Vagina (tissue), 2 donors: Measurements from ENCODE around the gene BTBD10. TPM values are rescaled to one million over a fixed set of nuclear protein-coding genes. Genes with fewer than 3 reads are reported as not detected.

ENCODE experiments used
- DNase-seq, 2 donors: peaks; one replicate each; pipeline ENCODE4 v3.0.0-alpha.2; 2017; ENCODE audit errors: extremely low spot score in 2 of 2
- H3K27ac ChIP-seq: fragments of 200-600 bp; sonication (generic); one replicate; pipeline ENCODE4 v1.5.1; 2019
- H3K27me3 ChIP-seq: fragments of 200-600 bp; sonication (generic); one replicate; pipeline ENCODE4 v1.5.1; 2019
- H3K36me3 ChIP-seq, 2 donors: fragments of 200-600 bp; sonication (generic); one replicate each; pipeline ENCODE4 v1.5.1; 2017 to 2019
- H3K4me1 ChIP-seq: fragments of 200-600 bp; sonication (generic); one replicate; pipeline ENCODE4 v1.5.1; 2019
- H3K4me3 ChIP-seq, 2 donors: fragments of 200-600 bp; sonication (generic); 1 replicate in 1 of 2; 2 replicates in 1 of 2; pipeline ENCODE4 v1.5.1; 2016 to 2019
- H3K9me3 ChIP-seq: fragments of 200-600 bp; sonication (generic); one replicate; pipeline ENCODE4 v1.5.1; 2019
- POLR2A ChIP-seq, 2 donors: fragments of 450-650 bp; IDR thresholded peaks; one replicate each; pipeline ENCODE4 v1.6.1; 2017; ENCODE audit warnings: antibody characterized with exemption in 2 of 2, mild to moderate bottlenecking in 2 of 2, moderate library complexity in 2 of 2
- POLR2AphosphoS5 ChIP-seq, 2 donors: sonication (generic); formaldehyde crosslinking; IDR thresholded peaks; one replicate each; pipeline ENCODE4 v1.9.0; 2017; ENCODE audit warnings: antibody characterized with exemption in 2 of 2, mild to moderate bottlenecking in 2 of 2, low read depth in 1 of 2; ENCODE audit not compliant: insufficient read depth in 1 of 2
- intact Hi-C: fragments of 100-400 bp; cut with DNase I; formaldehyde crosslinking; loops from one replicate; pipeline ENCODE4 v1.15.1; 2023
- total RNA-seq: library from RNA; depleted of rRNA; stranded (reverse); fragments of >200 nt; gene quantifications from one replicate; pipeline ENCODE4 v1.2.3, GENCODE V29; 2016
- TF ChIP-seq, protein P1 (sequence below), 3 experiments: fragments of 450-650 bp in 2 of 3; fragments of 200-600 bp in 1 of 3; sonication (generic) in 1 of 3; IDR thresholded peaks; one replicate each; pipeline ENCODE4 v1.5.1; 2017 to 2019; ENCODE audit warnings: antibody characterized with exemption in 3 of 3, mild to moderate bottlenecking in 2 of 3, moderate library complexity in 2 of 3

BTBD10 gene
- total RNA-seq, 1 donor from 2014 or later, result 29.2 TPM

- TF ChIP-seq POLR2A (IDR thresholded peaks at IDR 0.05) (no peak), POLR2AphosphoS5 (IDR thresholded peaks at IDR 0.05; ENCODE audit: insufficient read depth in 1 of 2, low read depth in 1 of 2) (no peak)
- TF ChIP-seq, protein P1, sequence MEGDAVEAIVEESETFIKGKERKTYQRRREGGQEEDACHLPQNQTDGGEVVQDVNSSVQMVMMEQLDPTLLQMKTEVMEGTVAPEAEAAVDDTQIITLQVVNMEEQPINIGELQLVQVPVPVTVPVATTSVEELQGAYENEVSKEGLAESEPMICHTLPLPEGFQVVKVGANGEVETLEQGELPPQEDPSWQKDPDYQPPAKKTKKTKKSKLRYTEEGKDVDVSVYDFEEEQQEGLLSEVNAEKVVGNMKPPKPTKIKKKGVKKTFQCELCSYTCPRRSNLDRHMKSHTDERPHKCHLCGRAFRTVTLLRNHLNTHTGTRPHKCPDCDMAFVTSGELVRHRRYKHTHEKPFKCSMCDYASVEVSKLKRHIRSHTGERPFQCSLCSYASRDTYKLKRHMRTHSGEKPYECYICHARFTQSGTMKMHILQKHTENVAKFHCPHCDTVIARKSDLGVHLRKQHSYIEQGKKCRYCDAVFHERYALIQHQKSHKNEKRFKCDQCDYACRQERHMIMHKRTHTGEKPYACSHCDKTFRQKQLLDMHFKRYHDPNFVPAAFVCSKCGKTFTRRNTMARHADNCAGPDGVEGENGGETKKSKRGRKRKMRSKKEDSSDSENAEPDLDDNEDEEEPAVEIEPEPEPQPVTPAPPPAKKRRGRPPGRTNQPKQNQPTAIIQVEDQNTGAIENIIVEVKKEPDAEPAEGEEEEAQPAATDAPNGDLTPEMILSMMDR (IDR thresholded peaks at IDR 0.05), result no peak
- Histone ChIP-seq H3K9me3 (no peaks in the 10 kb centered on the region), H3K4me1 (no peaks in the 10 kb centered on the region), H3K27me3 (no peaks in the 10 kb centered on the region), H3K36me3 (no peaks in the 10 kb centered on the region), H3K27ac (no peak overlapping the region), H3K4me3 (no peak overlapping the region)
- DNase-seq, result no peak
- intact Hi-C loops, result no loop called here
Observed at GRCh38 chr11:13433437-13433836, 29.6 kb downstream of the BTBD10 start.

DNA sequence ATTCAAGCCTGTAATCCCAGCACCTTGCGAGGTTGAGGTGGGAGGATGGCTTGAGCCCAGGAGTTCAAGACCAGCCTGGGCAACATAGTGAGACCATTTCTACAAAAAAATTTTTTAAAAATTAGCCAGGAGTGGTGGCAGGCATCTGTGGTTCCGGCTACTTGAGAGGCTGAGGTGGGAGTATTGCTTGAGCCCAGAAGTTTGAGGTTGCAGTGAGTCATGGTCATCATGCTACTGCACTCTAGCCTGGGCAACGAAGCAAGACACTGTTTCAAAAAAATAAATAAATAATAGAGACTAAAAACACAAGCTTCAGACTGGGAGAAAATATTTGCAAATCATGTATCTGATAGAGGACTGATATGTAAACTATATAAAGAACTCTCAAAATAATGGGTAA lies 33.2 kb downstream of the BTBD10 start:
- no peak for DNase-seq
- no peak overlapping the region for H3K27ac ChIP-seq
- TF ChIP-seq, protein P1 (IDR thresholded peaks at IDR 0.05), result no peak
- TF ChIP-seq POLR2AphosphoS5 (IDR thresholded peaks at IDR 0.05; ENCODE audit: insufficient read depth in 1 of 2, low read depth in 1 of 2) (no peak), POLR2A (IDR thresholded peaks at IDR 0.05) (no peak)
- intact Hi-C loops, result no loop called here
- H3K36me3 ChIP-seq, result no peaks in the 10 kb centered on the region
- no peak overlapping the region for H3K4me3 ChIP-seq
- no peaks in the 10 kb centered on the region for H3K27me3 ChIP-seq
- H3K4me1 ChIP-seq, result no peaks in the 10 kb centered on the region
- H3K9me3 ChIP-seq, result no peaks in the 10 kb centered on the region

- TF ChIP-seq POLR2AphosphoS5 (IDR thresholded peaks at IDR 0.05; ENCODE audit: insufficient read depth in 1 of 2, low read depth in 1 of 2) (no peak), POLR2A (IDR thresholded peaks at IDR 0.05) (no peak)
- TF ChIP-seq, protein P1 (IDR thresholded peaks at IDR 0.05), result no peak
Observed at GRCh38 chr11:13429288-13429687, 33.7 kb downstream of the BTBD10 start.

DNA sequence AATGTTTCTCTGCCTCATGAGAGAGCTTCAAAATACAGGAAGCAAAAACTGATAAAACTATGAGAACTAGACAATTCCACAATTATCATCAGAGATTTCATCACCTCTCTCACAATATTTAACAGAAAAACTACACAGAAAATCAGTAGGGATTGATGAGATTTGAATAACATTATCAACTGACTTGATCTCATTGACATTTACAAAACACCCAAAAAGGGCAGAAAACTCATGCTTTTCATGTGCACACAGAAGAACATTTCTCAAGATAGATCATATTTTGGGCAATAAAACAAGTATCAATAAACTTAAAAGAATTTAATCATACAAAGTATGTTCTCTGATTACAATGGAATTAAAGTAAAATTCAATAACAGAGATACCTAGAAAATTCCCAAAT lies 35.6 kb downstream of the BTBD10 start:
- Histone ChIP-seq H3K9me3 (no peaks in the 10 kb centered on the region), H3K4me1 (no peaks in the 10 kb centered on the region), H3K27me3 (no peaks in the 10 kb centered on the region), H3K27ac (no peak overlapping the region), H3K4me3 (no peak overlapping the region), H3K36me3 (no peaks in the 10 kb centered on the region)
- TF ChIP-seq, protein P1 (IDR thresholded peaks at IDR 0.05), result no peak
- TF ChIP-seq POLR2AphosphoS5 (IDR thresholded peaks at IDR 0.05; ENCODE audit: insufficient read depth in 1 of 2, low read depth in 1 of 2) (no peak), POLR2A (IDR thresholded peaks at IDR 0.05) (no peak)
- DNase-seq, result no peak
- intact Hi-C loops, result no loop called here

More at GRCh38 chr11:13429288-13429687, 33.7 kb downstream of the BTBD10 start:
- Histone ChIP-seq H3K4me1 (no peaks in the 10 kb centered on the region), H3K27ac (no peak overlapping the region), H3K9me3 (no peaks in the 10 kb centered on the region), H3K27me3 (no peaks in the 10 kb centered on the region), H3K4me3 (no peak overlapping the region), H3K36me3 (no peaks in the 10 kb centered on the region)
- intact Hi-C loops, result no loop called here
- no peak for DNase-seq

DNA sequence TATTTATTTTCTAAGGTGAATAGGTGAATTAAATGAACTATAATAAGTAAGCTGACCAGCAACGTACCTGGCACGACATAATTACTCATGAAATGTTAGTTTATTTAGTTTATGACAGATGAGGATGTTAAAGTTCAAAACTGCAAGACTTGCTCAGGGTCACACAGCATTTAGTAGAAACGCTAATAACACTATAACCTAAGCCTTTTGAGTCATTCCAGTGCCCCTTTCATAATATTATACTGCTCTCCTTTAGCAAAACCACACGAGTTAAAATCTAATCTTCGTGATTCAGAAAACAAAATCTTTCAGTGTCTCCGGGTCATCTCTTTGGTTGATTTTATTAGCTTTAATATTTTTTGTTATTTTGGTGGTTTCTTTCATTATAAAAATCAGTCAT lies 39.6 kb downstream of the BTBD10 start:
- Histone ChIP-seq H3K36me3 (peaks cover 0 to 5% of the 10 kb centered on the region in 2 donors), H3K27me3 (no peaks in the 10 kb centered on the region), H3K4me3 (no peak overlapping the region), H3K27ac (no peak overlapping the region), H3K9me3 (no peaks in the 10 kb centered on the region), H3K4me1 (no peaks in the 10 kb centered on the region)
- TF ChIP-seq, protein P1 (IDR thresholded peaks at IDR 0.05), result no peak
- TF ChIP-seq POLR2AphosphoS5 (IDR thresholded peaks at IDR 0.05; ENCODE audit: insufficient read depth in 1 of 2, low read depth in 1 of 2) (no peak), POLR2A (IDR thresholded peaks at IDR 0.05) (no peak)
- DNase-seq, result no peak
- intact Hi-C loops, result no loop called here
